Endothelial cell of umbilical vein (primary cell): ENCODE data around the gene LRRC28. TPM values are rescaled to one million over a fixed set of nuclear protein-coding genes. Genes with fewer than 3 reads are reported as not detected.

Experiments
- BruUV-seq: library from RNA; stranded (reverse); fragments of 400-500 nt; replicated peaks from 2 replicates; lab custom pipeline; 2021; lab: Mats Ljungman, UMichigan
- CTCF ChIA-PET: fragments of 300-600, 350-600 bp; sonication (Branson Sonifier 250); formaldehyde crosslinking; loops from one replicate; lab custom pipeline; 2021; ENCODE audit warnings: antibody characterized with exemption, inconsistent platforms; lab: Charles Lee
- POLR2A ChIA-PET: fragments of 300-600, 350-600 bp; sonication (Branson Sonifier 250); formaldehyde crosslinking; loops from one replicate; lab custom pipeline; 2021; ENCODE audit warnings: antibody characterized with exemption, inconsistent platforms; lab: Charles Lee
- DNase-seq: peaks from one replicate; pipeline ENCODE4 v3.0.0-alpha.2; 2011; ENCODE audit warnings: low read depth, low spot score
- FAIRE-seq: peaks from 2 replicates; lab custom pipeline; 2011; peaks lifted over from hg19 to GRCh38; lab: Jason Lieb, UNC
- H2AFZ ChIP-seq: 2 replicates; pipeline ENCODE4 v1.6.0; 2012; ENCODE audit warnings: low read depth, low read length, control low read depth, inconsistent platforms
- H3K27ac ChIP-seq: 2 replicates; pipeline ENCODE4 v1.5.1; 2011; ENCODE audit warnings: low read depth, mild to moderate bottlenecking, control low read depth, low read length, moderate library complexity; ENCODE audit not compliant: insufficient read depth
- H3K27me3 ChIP-seq, 2 experiments: 2 replicates each; pipeline versions ENCODE4 v1.6.0 to v1.6.1; 2011; ENCODE audit warnings: low read length in 2 of 2, mixed read lengths in 1 of 2; ENCODE audit not compliant: control insufficient read depth in 2 of 2, insufficient read depth in 2 of 2
- H3K36me3 ChIP-seq, 2 experiments: 2 replicates in 1 of 2; 3 replicates in 1 of 2; pipeline ENCODE4 v1.5.1; 2011; ENCODE audit warnings: low read length in 2 of 2, mild to moderate bottlenecking in 1 of 2, moderate library complexity in 1 of 2; ENCODE audit not compliant: control insufficient read depth in 2 of 2, insufficient read depth in 2 of 2; ENCODE audit errors: extremely low read depth in 1 of 2
- H3K4me1 ChIP-seq: 3 replicates; pipeline ENCODE4 v1.5.1; 2011; ENCODE audit warnings: mild to moderate bottlenecking, low read length; ENCODE audit not compliant: control insufficient read depth, insufficient read depth; ENCODE audit errors: extremely low read depth
- H3K4me2 ChIP-seq: 2 replicates; pipeline ENCODE4 v1.6.1; 2011; ENCODE audit warnings: low read length, control low read depth, mixed read lengths; ENCODE audit not compliant: insufficient read depth
- H3K4me3 ChIP-seq, 3 experiments: fragments of 200-600 bp in 1 of 3; sonication (generic), shearing (Covaris generic) in 1 of 3; replicated peaks in 1 of 3; 2 replicates each; pipeline ENCODE4 v1.5.1; 2011 to 2016; ENCODE audit warnings: control low read depth in 3 of 3, low read length in 3 of 3, mild to moderate bottlenecking in 2 of 3, inconsistent platforms in 1 of 3, low read depth in 1 of 3, moderate library complexity in 1 of 3; ENCODE audit not compliant: insufficient read depth in 1 of 3
- H3K79me2 ChIP-seq: 2 replicates; pipeline ENCODE4 v1.6.0; 2012; ENCODE audit warnings: low read length, inconsistent platforms; ENCODE audit not compliant: control insufficient read depth, insufficient read depth
- H3K9ac ChIP-seq: replicated peaks from 2 replicates; pipeline ENCODE3; 2011; ENCODE audit warnings: low read length, control low read depth; ENCODE audit not compliant: insufficient read depth; ENCODE audit errors: extremely low read depth
- H3K9me1 ChIP-seq: replicated peaks from 3 replicates; pipeline ENCODE4 v1.6.0; 2011; ENCODE audit warnings: mild to moderate bottlenecking, low read length; ENCODE audit not compliant: control insufficient read depth, insufficient read depth; ENCODE audit errors: extremely low read depth
- H3K9me3 ChIP-seq: replicated peaks from 2 replicates; pipeline ENCODE4 v1.5.1; 2012; ENCODE audit warnings: low read length, inconsistent platforms; ENCODE audit not compliant: control insufficient read depth, insufficient read depth
- H4K20me1 ChIP-seq: replicated peaks from 2 replicates; pipeline ENCODE3; 2011; ENCODE audit warnings: mild to moderate bottlenecking, low read length; ENCODE audit not compliant: control insufficient read depth, insufficient read depth; ENCODE audit errors: extremely low read depth
- CTCF ChIP-seq, 2 donors: IDR thresholded peaks; 1 replicate in 1 of 2; 2 replicates in 1 of 2; pipeline ENCODE4 v1.5.1; 2011; ENCODE audit warnings: low read length in 2 of 2, mild to moderate bottlenecking in 2 of 2, moderate library complexity in 2 of 2, control low read depth in 1 of 2, inconsistent platforms in 1 of 2, low read depth in 1 of 2; ENCODE audit not compliant: insufficient read depth in 1 of 2; ENCODE audit errors: extremely low read depth in 1 of 2
- EZH2 ChIP-seq: IDR thresholded peaks from 2 replicates; pipeline ENCODE4 v1.6.1; 2012; ENCODE audit warnings: borderline replicate concordance, low read depth, mild to moderate bottlenecking, moderate library complexity, low read length, inconsistent platforms; ENCODE audit not compliant: severe bottlenecking
- FOS ChIP-seq: IDR thresholded peaks from 2 replicates; pipeline ENCODE4 v1.6.1; 2011; ENCODE audit warnings: mild to moderate bottlenecking, low read length, moderate library complexity, borderline replicate concordance; ENCODE audit not compliant: insufficient read depth
- GATA2 ChIP-seq: IDR thresholded peaks from 2 replicates; pipeline ENCODE4 v1.7.0; 2011; ENCODE audit warnings: low read depth, mild to moderate bottlenecking, moderate library complexity, mixed read lengths, low read length; ENCODE audit not compliant: insufficient read length, insufficient read depth
- JUN ChIP-seq: IDR thresholded peaks from 2 replicates; pipeline ENCODE4 v1.6.1; 2011; ENCODE audit warnings: borderline replicate concordance, low read depth; ENCODE audit not compliant: insufficient read length, insufficient read depth
- MAX ChIP-seq: IDR thresholded peaks from 2 replicates; pipeline ENCODE4 v1.6.1; 2011; ENCODE audit not compliant: insufficient read depth, insufficient read length
- MYC ChIP-seq: IDR thresholded peaks from one replicate; pipeline ENCODE4 v1.6.1; 2011; ENCODE audit warnings: mild to moderate bottlenecking, low read depth, low read length
- POLR2A ChIP-seq: IDR thresholded peaks from 2 replicates; pipeline ENCODE4 v1.6.1; 2012; ENCODE audit warnings: low read depth, mild to moderate bottlenecking, control low read depth, low read length
- POLR2AphosphoS5 ChIP-seq: IDR thresholded peaks from 2 replicates; pipeline ENCODE4 v1.6.1; 2012; ENCODE audit warnings: low read depth, mild to moderate bottlenecking, control low read depth, low read length, moderate library complexity; ENCODE audit not compliant: insufficient read depth
- dilution Hi-C: fragments of 300-500 bp; cut with MboI; formaldehyde crosslinking; loops from one replicate; pipeline ENCODE4 v1.15.0; 2019; ENCODE audit warnings: low sequenced_read_pairs; ENCODE audit not compliant: extremely low pct_ligation_motif_present
- intact Hi-C: fragments of 100-400 bp; cut with micrococcal nuclease; formaldehyde crosslinking; loops from one replicate; pipeline ENCODE4 v1.10.0; 2022
- polyA plus RNA-seq, 4 experiments: library from polyadenylated mRNA; depleted of rRNA in 3 of 4; stranded (reverse) in 3 of 4; unstranded in 1 of 4; fragments of >200 nt; gene quantifications; 2 replicates each; pipeline versions ENCODE4 v1.2.1 to v1.2.3, GENCODE V29; 2011 to 2012; ENCODE audit warnings: missing spikeins in 1 of 4
- total RNA-seq: library from RNA; stranded (reverse); gene quantifications from 2 replicates; pipeline ENCODE4 v1.2.3, GENCODE V29; 2021

LRRC28 gene
- total and polyA plus RNA-seq, 2 donors (not counting 3 experiments of a cell fraction or from before 2014, with no cell fraction given): 19.6 to 26.7 TPM

GRCh38 chr15:99279290-99279689 lies 28.0 kb downstream of the LRRC28 start:
- H3K27ac ChIP-seq: no peak overlapping the region
- no peak overlapping the region for H3K9ac ChIP-seq
- no peak overlapping the region for H2AFZ ChIP-seq
- no peak overlapping the region for H3K4me2 ChIP-seq
- ChIA-PET POLR2A (no interaction called here), CTCF (interaction anchor here (1.1 to 10.7 kb wide), 3 partner anchors 17 to 477 kb away, joined by 3 to 223 read pairs (median 6); no protein-coding TSS in a partner anchor)
- dilution Hi-C loops: loop anchor here (25.0 kb wide), 1 partner anchor 433 kb away; no protein-coding TSS in a partner anchor
- H3K36me3 ChIP-seq: no peaks in the 10 kb centered on the region
- TF ChIP-seq POLR2AphosphoS5: no peak
- no peak for TF ChIP-seq FOS
- TF ChIP-seq EZH2: no peak
- TF ChIP-seq MAX: no peak
- no peak for DNase-seq
- H3K79me2 ChIP-seq: no peaks in the 10 kb centered on the region
- no TSS peak for BruUV-seq
- H3K9me3 ChIP-seq: no peaks in the 10 kb centered on the region
- H3K9me1 ChIP-seq: no peaks in the 10 kb centered on the region
- no peaks in the 10 kb centered on the region for H4K20me1 ChIP-seq
- no peak for FAIRE-seq
- no peaks in the 10 kb centered on the region for H3K27me3 ChIP-seq
- H3K4me3 ChIP-seq: no peak overlapping the region
- peaks cover 14% of the 10 kb centered on the region for H3K4me1 ChIP-seq
- intact Hi-C loops: no loop called here

- DNase-seq: no peak
- intact Hi-C loops: no loop called here
- Histone ChIP-seq H3K9ac (no peak overlapping the region), H3K9me1 (no peaks in the 10 kb centered on the region), H4K20me1 (no peaks in the 10 kb centered on the region), H3K27me3 (no peaks in the 10 kb centered on the region), H3K27ac (no peak overlapping the region), H3K4me3 (no peak overlapping the region), H3K36me3 (no peaks in the 10 kb centered on the region), H3K9me3 (no peaks in the 10 kb centered on the region), H3K4me1 (peaks cover 15% of the 10 kb centered on the region), H2AFZ (no peak overlapping the region), H3K4me2 (no peak overlapping the region), H3K79me2 (no peaks in the 10 kb centered on the region)
- no peak for FAIRE-seq
- CTCF ChIA-PET: interaction anchor here (1.1 to 10.7 kb wide), 3 partner anchors 17 to 476 kb away, joined by 3 to 223 read pairs (median 6); no protein-coding TSS in a partner anchor
- TF ChIP-seq EZH2: no peak
- TF ChIP-seq MAX: no peak
- no peak for TF ChIP-seq POLR2A
- TF ChIP-seq POLR2AphosphoS5: no peak
- no peak for TF ChIP-seq JUN
- no peak for TF ChIP-seq MYC
- TF ChIP-seq CTCF (IDR thresholded peaks at IDR 0.05; ENCODE audit: extremely low read depth in 1 of 2, insufficient read depth in 1 of 2, low read depth in 1 of 2, low read length in 2 of 2): no peak
- TF ChIP-seq GATA2: no peak
- no peak for TF ChIP-seq FOS
- BruUV-seq: no TSS peak
- POLR2A ChIA-PET: no interaction called here
- dilution Hi-C loops: loop anchor here (25.0 kb wide), 1 partner anchor 432 kb away; no protein-coding TSS in a partner anchor
Measured at GRCh38 chr15:99279827-99280226, 28.5 kb downstream of the LRRC28 start.
